ENCODE data around the gene UNC13A. TPM values are rescaled to one million over a fixed set of nuclear protein-coding genes. Genes with fewer than 3 reads are reported as not detected.

Gene UNC13A
- total and polyA plus RNA-seq, 2 of the 13 experiments (the other 11 are each of a cell fraction or from before 2014, with no cell fraction given), result 0.11 to 0.45 TPM

GRCh38 chr19:17606590-17607185, 81.5 kb downstream of the UNC13A start:
- Histone ChIP-seq H3K9ac (ENCODE audit: insufficient read depth, low read depth, low read length) (peak overlapping the region; percentile 70; the same call in 1 of the 2 replicates), H3K4me3 (replicated peaks in 1 of 3; ENCODE audit: insufficient read depth in 1 of 3, low read depth in 2 of 3, low read length in 3 of 3) (peak overlapping the region in 2 of 3 experiments; percentile 59 to 68; a peak in 4 of 6 replicates), H3K9me3 (ENCODE audit: low read length) (no peaks in the 10 kb centered on the region), H3K27ac (ENCODE audit: extremely low read length, insufficient read depth, low read length) (no peak overlapping the region), H4K20me1 (ENCODE audit: insufficient read depth, low read length) (no peaks in the 10 kb centered on the region), H2AFZ (ENCODE audit: low read length) (no peak overlapping the region), H3K27me3 (ENCODE audit: control insufficient read depth in 1 of 2, insufficient read depth in 2 of 2, low read length in 2 of 2) (peaks cover 3 to 23% of the 10 kb centered on the region in 2 experiments; a peak in 3 of 5 replicates), H3K79me2 (ENCODE audit: insufficient read depth, low read length) (no peaks in the 10 kb centered on the region), H3K36me3 (replicated peaks in 1 of 2; ENCODE audit: control insufficient read depth in 1 of 2, insufficient read depth in 2 of 2, low read length in 2 of 2) (no peaks in the 10 kb centered on the region), H3K4me2 (ENCODE audit: low read depth, low read length) (peak overlapping the region; percentile 75), H3K4me1 (ENCODE audit: insufficient read depth, low read length) (peaks cover 44% of the 10 kb centered on the region)
- in situ Hi-C loops (cut with HindIII; ENCODE audit: extremely low pct_ligation_motif_present, low pct_unique_long_range_greater_than_20kb), result no loop called here
- BruUV-seq (replicated peaks), result no TSS peak
- 2% methylated on average over 15 of the region's 18 CpGs for WGBS (ENCODE audit: low lambda C conversion rate)
- FAIRE-seq, result no peak
- ChIA-PET CTCF (ENCODE audit: low intra/inter-chr PET ratio, low total read pairs) (no interaction called here), POLR2A (interaction anchor here (0.8 to 1.9 kb wide), 11 partner anchors 10 to 946 kb away, joined by 3 to 17 read pairs (median 3); partner anchors contain the start of genes MAP1S, MRPL34, PGLS and RPL18A)
- TF ChIP-seq ZMYM2 (CRISPR knock-in tag; IDR thresholded peaks at IDR 0.05), result 0 out of 2 replicates have a peak, but pooled peaks have one; percentile 8
- peak; percentile 70; the same call in 1 of the 2 replicates for TF ChIP-seq HNRNPL (IDR thresholded peaks at IDR 0.05; ENCODE audit: low read depth, low read length)
- TF ChIP-seq, protein P1, sequence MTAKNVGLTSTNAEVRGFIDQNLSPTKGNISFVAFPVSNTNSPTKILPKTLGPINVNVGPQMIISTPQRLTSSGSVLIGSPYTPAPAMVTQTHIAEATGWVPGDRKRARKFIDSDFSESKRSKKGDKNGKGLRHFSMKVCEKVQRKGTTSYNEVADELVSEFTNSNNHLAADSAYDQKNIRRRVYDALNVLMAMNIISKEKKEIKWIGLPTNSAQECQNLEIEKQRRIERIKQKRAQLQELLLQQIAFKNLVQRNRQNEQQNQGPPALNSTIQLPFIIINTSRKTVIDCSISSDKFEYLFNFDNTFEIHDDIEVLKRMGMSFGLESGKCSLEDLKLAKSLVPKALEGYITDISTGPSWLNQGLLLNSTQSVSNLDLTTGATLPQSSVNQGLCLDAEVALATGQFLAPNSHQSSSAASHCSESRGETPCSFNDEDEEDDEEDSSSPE (CRISPR knock-in tag; IDR thresholded peaks at IDR 0.05), result no peak
- peak; percentile 77; the same call in 1 of the 2 replicates for TF ChIP-seq PCBP1 (IDR thresholded peaks at IDR 0.05; ENCODE audit: borderline replicate concordance, low read depth, low read length)
- TF ChIP-seq, protein P2, sequence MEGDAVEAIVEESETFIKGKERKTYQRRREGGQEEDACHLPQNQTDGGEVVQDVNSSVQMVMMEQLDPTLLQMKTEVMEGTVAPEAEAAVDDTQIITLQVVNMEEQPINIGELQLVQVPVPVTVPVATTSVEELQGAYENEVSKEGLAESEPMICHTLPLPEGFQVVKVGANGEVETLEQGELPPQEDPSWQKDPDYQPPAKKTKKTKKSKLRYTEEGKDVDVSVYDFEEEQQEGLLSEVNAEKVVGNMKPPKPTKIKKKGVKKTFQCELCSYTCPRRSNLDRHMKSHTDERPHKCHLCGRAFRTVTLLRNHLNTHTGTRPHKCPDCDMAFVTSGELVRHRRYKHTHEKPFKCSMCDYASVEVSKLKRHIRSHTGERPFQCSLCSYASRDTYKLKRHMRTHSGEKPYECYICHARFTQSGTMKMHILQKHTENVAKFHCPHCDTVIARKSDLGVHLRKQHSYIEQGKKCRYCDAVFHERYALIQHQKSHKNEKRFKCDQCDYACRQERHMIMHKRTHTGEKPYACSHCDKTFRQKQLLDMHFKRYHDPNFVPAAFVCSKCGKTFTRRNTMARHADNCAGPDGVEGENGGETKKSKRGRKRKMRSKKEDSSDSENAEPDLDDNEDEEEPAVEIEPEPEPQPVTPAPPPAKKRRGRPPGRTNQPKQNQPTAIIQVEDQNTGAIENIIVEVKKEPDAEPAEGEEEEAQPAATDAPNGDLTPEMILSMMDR (CRISPR knock-in tag; IDR thresholded peaks at IDR 0.05), result peak; percentile 31; the same call in 1 of the 2 replicates
- TF ChIP-seq, protein P3, sequence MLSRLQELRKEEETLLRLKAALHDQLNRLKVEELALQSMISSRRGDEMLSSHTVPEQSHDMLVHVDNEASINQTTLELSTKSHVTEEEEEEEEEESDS (CRISPR knock-in tag; IDR thresholded peaks at IDR 0.05; ENCODE audit: borderline replicate concordance), result no peak
- TF ChIP-seq PHF21A (CRISPR knock-in tag; IDR thresholded peaks at IDR 0.05), result peak; percentile 2; the same call in 1 of the 2 replicates
- TF ChIP-seq ZMAT5 (CRISPR knock-in tag; IDR thresholded peaks at IDR 0.05; ENCODE audit: borderline replicate concordance, low read depth), result 0 out of 2 replicates have a peak, but pooled peaks have one; percentile 2
- DNase-seq (ENCODE audit: low spot score), result no peak
- intact Hi-C loops (cut with micrococcal nuclease; ENCODE audit: unreplicated experiment), result no loop called here
- peak; percentile 78 for ATAC-seq

All from HepG2 (cell line).